GM23338 (cell line): ENCODE measurements around the gene RGL1. TPM values are rescaled to one million over a fixed set of nuclear protein-coding genes. Genes with fewer than 3 reads are reported as not detected.

Source experiments
- ATAC-seq: fragments of 200-7000 bp; cut with Tn5 transposase; 3 replicates; pipeline ENCODE4 v1.9.1; 2020
- DNase-seq: peaks from one replicate; pipeline ENCODE4 v3.0.0-alpha.2; 2015; ENCODE audit warnings: low spot score
- H2AFZ ChIP-seq: fragments of 200-600 bp; sonication (generic); 2 replicates; pipeline ENCODE4 v1.8.0; 2016; ENCODE audit warnings: antibody characterized with exemption, mild to moderate bottlenecking, moderate library complexity
- H3F3A ChIP-seq: fragments of 200-600 bp; sonication (generic); replicated peaks from 2 replicates; pipeline ENCODE4 v1.8.0; 2017; ENCODE audit warnings: antibody characterized with exemption, mixed run types, low read depth
- H3K27ac ChIP-seq: fragments of 200-600 bp; sonication (generic); 2 replicates; pipeline ENCODE4 v1.6.1; 2016; ENCODE audit warnings: low read depth
- H3K27me3 ChIP-seq: fragments of 200-600 bp; sonication (generic); 2 replicates; pipeline ENCODE4 v1.8.0; 2016; ENCODE audit warnings: mild to moderate bottlenecking, mixed run types, moderate library complexity; ENCODE audit not compliant: insufficient read depth
- H3K36me3 ChIP-seq: fragments of 200-600 bp; sonication (generic); 2 replicates; pipeline ENCODE4 v1.8.0; 2016; ENCODE audit warnings: mild to moderate bottlenecking; ENCODE audit not compliant: insufficient read depth
- H3K4me1 ChIP-seq: fragments of 200-600 bp; sonication (generic); 2 replicates; pipeline ENCODE4 v1.8.0; 2016; ENCODE audit warnings: mild to moderate bottlenecking, moderate library complexity; ENCODE audit not compliant: insufficient read depth
- H3K4me2 ChIP-seq: fragments of 200-600 bp; sonication (generic); 2 replicates; pipeline ENCODE4 v1.7.1; 2017; ENCODE audit warnings: mixed run types
- H3K4me3 ChIP-seq: fragments of 200-600 bp; sonication (generic); 2 replicates; pipeline ENCODE4 v1.6.1; 2016; ENCODE audit warnings: mixed run types
- H3K79me2 ChIP-seq: fragments of 200-600 bp; sonication (generic); replicated peaks from 2 replicates; pipeline ENCODE4 v1.8.0; 2017; ENCODE audit warnings: mild to moderate bottlenecking; ENCODE audit not compliant: insufficient read depth
- H3K9me2 ChIP-seq: fragments of 200-600 bp; sonication (generic); 2 replicates; pipeline ENCODE4 v1.8.0; 2017; ENCODE audit not compliant: insufficient read depth
- H4K20me1 ChIP-seq: fragments of 200-600 bp; sonication (generic); replicated peaks from 2 replicates; pipeline ENCODE4 v1.8.0; 2017; ENCODE audit warnings: mild to moderate bottlenecking; ENCODE audit not compliant: insufficient read depth
- H3K27ac Mint-ChIP-seq: 2 replicates; pipeline ENCODE4 v1.8.0; 2020; ENCODE audit warnings: inconsistent platforms, mild to moderate bottlenecking, moderate library complexity, mixed read lengths
- H3K27me3 Mint-ChIP-seq: 3 replicates; pipeline ENCODE4 v1.8.0; 2022; ENCODE audit warnings: low read depth, mild to moderate bottlenecking, moderate library complexity, mixed read lengths, inconsistent platforms; ENCODE audit not compliant: insufficient read depth, poor library complexity
- H3K36me3 Mint-ChIP-seq: 3 replicates; pipeline ENCODE4 v1.8.0; 2021; ENCODE audit warnings: low read depth, mild to moderate bottlenecking, inconsistent platforms, moderate library complexity, mixed read lengths
- H3K4me1 Mint-ChIP-seq: 3 replicates; pipeline ENCODE4 v1.8.0; 2020; ENCODE audit warnings: mild to moderate bottlenecking, inconsistent platforms, mixed read lengths
- H3K4me3 Mint-ChIP-seq: 3 replicates; pipeline ENCODE4 v1.8.0; 2021; ENCODE audit warnings: moderate library complexity, mild to moderate bottlenecking, inconsistent platforms, mixed read lengths
- H3K9me3 Mint-ChIP-seq: 3 replicates; pipeline ENCODE4 v1.8.0; 2020; ENCODE audit warnings: moderate library complexity, mild to moderate bottlenecking, inconsistent platforms, mixed read lengths
- CREB1 ChIP-seq: fragments of 250-450 bp; sonication (Bioruptor Pico); IDR thresholded peaks from 2 replicates; pipeline ENCODE4 v1.5.0; 2020; ENCODE audit warnings: low read depth, mild to moderate bottlenecking, moderate library complexity
- CTCF ChIP-seq, 2 experiments: fragments of 200-600 bp in 1 of 2; sonication (generic) in 1 of 2; conservative IDR thresholded peaks; 2 replicates each; pipeline versions ENCODE4 v1.5.1 to v1.6.1; 2016 to 2017; ENCODE audit warnings: antibody characterized with exemption in 2 of 2, low read depth in 2 of 2, mild to moderate bottlenecking in 2 of 2, moderate library complexity in 1 of 2
- EZH2 ChIP-seq: fragments of 200-600 bp; sonication (generic); IDR thresholded peaks from one replicate; pipeline ENCODE4 v1.8.0; 2017; ENCODE audit warnings: antibody characterized with exemption, mild to moderate bottlenecking, low read depth; ENCODE audit not compliant: unreplicated experiment
- JUNB ChIP-seq: IDR thresholded peaks from one replicate; pipeline ENCODE4 v1.6.1; 2016; ENCODE audit warnings: antibody characterized with exemption; ENCODE audit not compliant: unreplicated experiment
- NANOG ChIP-seq: IDR thresholded peaks from 2 replicates; pipeline ENCODE4 v1.6.1; 2016; ENCODE audit warnings: antibody characterized with exemption, borderline replicate concordance
- POLR2AphosphoS5 ChIP-seq: IDR thresholded peaks from 2 replicates; pipeline ENCODE4 v1.6.1; 2016; ENCODE audit warnings: antibody characterized with exemption, low read depth
- STAT1 ChIP-seq: IDR thresholded peaks from one replicate; pipeline ENCODE4 v1.6.1; 2016; ENCODE audit warnings: antibody characterized with exemption; ENCODE audit not compliant: unreplicated experiment
- ZNF114 ChIP-seq: fragments of 250-450 bp; sonication (Bioruptor Pico); IDR thresholded peaks from 2 replicates; pipeline ENCODE4 v1.5.0; 2020; ENCODE audit warnings: mild to moderate bottlenecking, moderate library complexity
- ZNF331 ChIP-seq: fragments of 250-450 bp; sonication (Bioruptor Pico); IDR thresholded peaks from 2 replicates; pipeline ENCODE4 v1.5.0; 2020; ENCODE audit warnings: low read depth, mild to moderate bottlenecking, moderate library complexity
- polyA plus RNA-seq: library from polyadenylated mRNA; unstranded; fragments of >200 nt; fragmentation: Nextera tagmentation; extraction: Ambion mirVana; gene quantifications from 2 replicates; pipeline ENCODE4 v1.2.1, GENCODE V29; 2016
- total RNA-seq: library from RNA; depleted of rRNA; stranded (reverse); fragments of >200 nt; shearing (Covaris generic); gene quantifications from 2 replicates; pipeline ENCODE4 v1.2.3, GENCODE V29; 2014
- TF ChIP-seq, protein P1 (sequence below): IDR thresholded peaks from 2 replicates; pipeline ENCODE4 v1.6.1; 2016; ENCODE audit warnings: antibody characterized with exemption
- TF ChIP-seq, protein P2 (sequence below): IDR thresholded peaks from one replicate; pipeline ENCODE4 v1.6.1; 2018; ENCODE audit warnings: antibody characterized with exemption; ENCODE audit not compliant: unreplicated experiment

RGL1 gene
- total and polyA plus RNA-seq, 2 experiments from 2014 or later: 0.91 to 2.6 TPM

DNA sequence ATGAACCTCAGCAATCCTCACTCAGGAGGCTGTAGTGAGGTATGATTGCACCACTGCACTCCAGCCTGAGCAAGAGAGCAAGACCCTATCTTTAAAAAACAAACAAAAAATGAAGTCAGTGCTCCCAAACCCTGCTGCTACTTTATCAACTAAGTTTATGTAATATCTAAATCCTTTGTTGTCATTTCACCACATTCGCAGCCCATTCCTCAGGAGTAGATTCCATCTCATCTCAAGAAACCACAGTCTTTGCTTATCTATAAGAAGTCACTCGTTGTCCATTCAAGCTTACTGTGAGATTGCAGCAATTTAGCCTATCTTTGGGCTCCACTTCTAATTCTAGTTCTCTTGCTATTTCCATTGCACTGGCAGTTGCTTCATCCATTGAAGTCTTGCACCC, 44.3 kb upstream of the RGL1 start:
- Mint-ChIP-seq H3K36me3 (no peaks in the 10 kb centered on the region; the same call in 2 of the 3 replicates), H3K4me3 (no peak overlapping the region), H3K9me3 (peaks cover 14% of the 10 kb centered on the region), H3K27me3 (no peaks in the 10 kb centered on the region), H3K27ac (no peak overlapping the region), H3K4me1 (peaks cover 5% of the 10 kb centered on the region)
- ATAC-seq (no peak), DNase-seq (no peak)
- 0 out of 2 replicates have a peak, but pooled peaks cover 7% of the 10 kb centered on the region for H3K9me2 ChIP-seq
- H3K27ac ChIP-seq: no peak overlapping the region
- H3K36me3 ChIP-seq: no peaks in the 10 kb centered on the region
- no peaks in the 10 kb centered on the region for H3K79me2 ChIP-seq
- H3K4me2 ChIP-seq: no peak overlapping the region
- no peaks in the 10 kb centered on the region for H3K4me1 ChIP-seq
- H2AFZ ChIP-seq: no peak overlapping the region
- H4K20me1 ChIP-seq: no peaks in the 10 kb centered on the region
- TF ChIP-seq NANOG (no peak), STAT1 (no peak), CTCF (conservative IDR thresholded peaks at IDR 0.05; ENCODE audit: low read depth in 2 of 2) (no peak), EZH2 (no peak), CREB1 (no peak), JUNB (no peak), ZNF331 (no peak), ZNF114 (CRISPR knock-in tag) (no peak), POLR2AphosphoS5 (no peak)
- TF ChIP-seq, protein P1, sequence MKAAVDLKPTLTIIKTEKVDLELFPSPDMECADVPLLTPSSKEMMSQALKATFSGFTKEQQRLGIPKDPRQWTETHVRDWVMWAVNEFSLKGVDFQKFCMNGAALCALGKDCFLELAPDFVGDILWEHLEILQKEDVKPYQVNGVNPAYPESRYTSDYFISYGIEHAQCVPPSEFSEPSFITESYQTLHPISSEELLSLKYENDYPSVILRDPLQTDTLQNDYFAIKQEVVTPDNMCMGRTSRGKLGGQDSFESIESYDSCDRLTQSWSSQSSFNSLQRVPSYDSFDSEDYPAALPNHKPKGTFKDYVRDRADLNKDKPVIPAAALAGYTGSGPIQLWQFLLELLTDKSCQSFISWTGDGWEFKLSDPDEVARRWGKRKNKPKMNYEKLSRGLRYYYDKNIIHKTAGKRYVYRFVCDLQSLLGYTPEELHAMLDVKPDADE: no peak
- TF ChIP-seq, protein P2, sequence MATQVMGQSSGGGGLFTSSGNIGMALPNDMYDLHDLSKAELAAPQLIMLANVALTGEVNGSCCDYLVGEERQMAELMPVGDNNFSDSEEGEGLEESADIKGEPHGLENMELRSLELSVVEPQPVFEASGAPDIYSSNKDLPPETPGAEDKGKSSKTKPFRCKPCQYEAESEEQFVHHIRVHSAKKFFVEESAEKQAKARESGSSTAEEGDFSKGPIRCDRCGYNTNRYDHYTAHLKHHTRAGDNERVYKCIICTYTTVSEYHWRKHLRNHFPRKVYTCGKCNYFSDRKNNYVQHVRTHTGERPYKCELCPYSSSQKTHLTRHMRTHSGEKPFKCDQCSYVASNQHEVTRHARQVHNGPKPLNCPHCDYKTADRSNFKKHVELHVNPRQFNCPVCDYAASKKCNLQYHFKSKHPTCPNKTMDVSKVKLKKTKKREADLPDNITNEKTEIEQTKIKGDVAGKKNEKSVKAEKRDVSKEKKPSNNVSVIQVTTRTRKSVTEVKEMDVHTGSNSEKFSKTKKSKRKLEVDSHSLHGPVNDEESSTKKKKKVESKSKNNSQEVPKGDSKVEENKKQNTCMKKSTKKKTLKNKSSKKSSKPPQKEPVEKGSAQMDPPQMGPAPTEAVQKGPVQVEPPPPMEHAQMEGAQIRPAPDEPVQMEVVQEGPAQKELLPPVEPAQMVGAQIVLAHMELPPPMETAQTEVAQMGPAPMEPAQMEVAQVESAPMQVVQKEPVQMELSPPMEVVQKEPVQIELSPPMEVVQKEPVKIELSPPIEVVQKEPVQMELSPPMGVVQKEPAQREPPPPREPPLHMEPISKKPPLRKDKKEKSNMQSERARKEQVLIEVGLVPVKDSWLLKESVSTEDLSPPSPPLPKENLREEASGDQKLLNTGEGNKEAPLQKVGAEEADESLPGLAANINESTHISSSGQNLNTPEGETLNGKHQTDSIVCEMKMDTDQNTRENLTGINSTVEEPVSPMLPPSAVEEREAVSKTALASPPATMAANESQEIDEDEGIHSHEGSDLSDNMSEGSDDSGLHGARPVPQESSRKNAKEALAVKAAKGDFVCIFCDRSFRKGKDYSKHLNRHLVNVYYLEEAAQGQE: no peak
- no peaks in the 10 kb centered on the region for H3F3A ChIP-seq
- H3K4me3 ChIP-seq: no peak overlapping the region
- H3K27me3 ChIP-seq: no peaks in the 10 kb centered on the region
